K562 (cell line): ENCODE results near the gene S100A10. TPM values are rescaled to one million over a fixed set of nuclear protein-coding genes. Genes with fewer than 3 reads are reported as not detected.

Experiments used
- CEBPG ChIP-seq, 3 experiments: fragments of 200-800 bp in 1 of 3; sonication (Bioruptor generic) in 1 of 3; sonication (generic) in 1 of 3; formaldehyde crosslinking in 1 of 3; IDR thresholded peaks in 2 of 3; conservative IDR thresholded peaks in 1 of 3; 2 replicates each; pipeline versions ENCODE4 v1.6.1 to v1.8.0; 2016 to 2022; ENCODE audit warnings: missing compliant biosample characterization in 2 of 3, missing genetic modification characterization in 2 of 3, mild to moderate bottlenecking in 1 of 3, missing genetic modification reagents in 1 of 3
- CHD1 ChIP-seq: fragments of 200-600 bp; sonication (generic); IDR thresholded peaks from one replicate; pipeline ENCODE4 v1.6.1; 2012; ENCODE audit warnings: mild to moderate bottlenecking, moderate library complexity, low read length, inconsistent platforms
- EP400 ChIP-seq: fragments of 450-650 bp; IDR thresholded peaks from 2 replicates; pipeline ENCODE4 v1.6.1; 2017; ENCODE audit warnings: antibody characterized with exemption, mild to moderate bottlenecking, moderate library complexity
- GATAD2A ChIP-seq: fragments of 450-650 bp; IDR thresholded peaks from 2 replicates; pipeline ENCODE4 v1.6.1; 2017
- MYNN ChIP-seq, 2 experiments: sonication (generic); formaldehyde crosslinking in 1 of 2; IDR thresholded peaks; 2 replicates each; pipeline versions ENCODE4 v1.5.0 to v1.6.1; 2016 to 2020; ENCODE audit warnings: antibody characterized with exemption in 1 of 2, missing genetic modification reagents in 1 of 2
- POLR2A ChIP-seq: fragments of 450-650 bp; conservative IDR thresholded peaks from 2 replicates; pipeline ENCODE4 v1.6.1; 2016
- RFX1 ChIP-seq: fragments of 450-650 bp; IDR thresholded peaks from 2 replicates; pipeline ENCODE4 v1.6.1; 2016; ENCODE audit warnings: mild to moderate bottlenecking, moderate library complexity
- SIN3A ChIP-seq, 2 experiments: fragments of 150-350 bp in 1 of 2; IDR thresholded peaks; 2 replicates each; pipeline ENCODE4 v1.6.1; 2011 to 2016; ENCODE audit warnings: borderline replicate concordance in 2 of 2, low read depth in 2 of 2, low read length in 2 of 2, mild to moderate bottlenecking in 2 of 2, moderate library complexity in 2 of 2; ENCODE audit not compliant: control insufficient read depth in 1 of 2
- YY1 ChIP-seq, 3 experiments: IDR thresholded peaks; 2 replicates each; pipeline ENCODE4 v1.6.1; 2011; ENCODE audit warnings: low read length in 2 of 3, mild to moderate bottlenecking in 2 of 3, moderate library complexity in 2 of 3, borderline replicate concordance in 1 of 3, control low read depth in 1 of 3, low read depth in 1 of 3; ENCODE audit not compliant: insufficient read depth in 3 of 3, insufficient replicate concordance in 2 of 3, control insufficient read depth in 1 of 3, insufficient read length in 1 of 3; ENCODE audit errors: extremely low read depth in 1 of 3
- ZBTB17 ChIP-seq: fragments of 450-650 bp; formaldehyde crosslinking; IDR thresholded peaks from 2 replicates; pipeline ENCODE4 v1.4.0; 2020; ENCODE audit warnings: mild to moderate bottlenecking
- ZBTB7A ChIP-seq: IDR thresholded peaks from 2 replicates; pipeline ENCODE4 v1.6.1; 2011; ENCODE audit warnings: low read depth, mild to moderate bottlenecking, low read length, moderate library complexity, borderline replicate concordance; ENCODE audit not compliant: control insufficient read depth
- polyA plus RNA-seq, 8 experiments: library from polyadenylated mRNA; depleted of rRNA in 4 of 8; stranded (reverse) in 5 of 8; unstranded in 3 of 8; fragments of >200 nt; fragmentation: Nextera tagmentation in 2 of 8; fragmentation: Illumina TruSeq in 1 of 8; extraction: Ambion mirVana in 2 of 8; extraction: Trizol in 1 of 8; gene quantifications; 2 replicates each; pipeline versions ENCODE4 v1.2.1 to v1.2.3, GENCODE V29; 2011 to 2014; ENCODE audit warnings: inconsistent platforms in 1 of 8, missing spikeins in 1 of 8
- total RNA-seq, 7 experiments: library from RNA; depleted of rRNA in 6 of 7; stranded (reverse); fragments of >200 nt in 6 of 7; fragmentation: Illumina TruSeq in 2 of 7; extraction: Trizol in 2 of 7; gene quantifications; 2 replicates each; pipeline versions ENCODE4 v1.2.1 to v1.2.3, GENCODE V29; 2011 to 2021; ENCODE audit warnings: low replicate concordance in 1 of 7
- TF ChIP-seq, protein P1 (sequence below): sonication (generic); formaldehyde crosslinking; IDR thresholded peaks from 2 replicates; pipeline ENCODE4 v1.8.0; 2022; ENCODE audit warnings: mild to moderate bottlenecking, missing genetic modification reagents
- TF ChIP-seq, protein P2 (sequence below): IDR thresholded peaks from 3 replicates; pipeline ENCODE4 v1.6.1; 2011; ENCODE audit warnings: borderline replicate concordance, mild to moderate bottlenecking, moderate library complexity; ENCODE audit not compliant: insufficient read length; ENCODE audit errors: extremely low read depth
- TF ChIP-seq, protein P3 (sequence below): fragments of 250-450 bp; sonication (Bioruptor Pico); IDR thresholded peaks from 2 replicates; pipeline ENCODE4 v1.9.0; 2021; ENCODE audit warnings: mild to moderate bottlenecking, inconsistent platforms

Gene S100A10
- total and polyA plus RNA-seq, 9 of the 15 experiments (the other 6 are each of a cell fraction or from before 2014, with no cell fraction given) = 0.32 to 1.6 (median 0.50) TPM; not detected in 3

DNA sequence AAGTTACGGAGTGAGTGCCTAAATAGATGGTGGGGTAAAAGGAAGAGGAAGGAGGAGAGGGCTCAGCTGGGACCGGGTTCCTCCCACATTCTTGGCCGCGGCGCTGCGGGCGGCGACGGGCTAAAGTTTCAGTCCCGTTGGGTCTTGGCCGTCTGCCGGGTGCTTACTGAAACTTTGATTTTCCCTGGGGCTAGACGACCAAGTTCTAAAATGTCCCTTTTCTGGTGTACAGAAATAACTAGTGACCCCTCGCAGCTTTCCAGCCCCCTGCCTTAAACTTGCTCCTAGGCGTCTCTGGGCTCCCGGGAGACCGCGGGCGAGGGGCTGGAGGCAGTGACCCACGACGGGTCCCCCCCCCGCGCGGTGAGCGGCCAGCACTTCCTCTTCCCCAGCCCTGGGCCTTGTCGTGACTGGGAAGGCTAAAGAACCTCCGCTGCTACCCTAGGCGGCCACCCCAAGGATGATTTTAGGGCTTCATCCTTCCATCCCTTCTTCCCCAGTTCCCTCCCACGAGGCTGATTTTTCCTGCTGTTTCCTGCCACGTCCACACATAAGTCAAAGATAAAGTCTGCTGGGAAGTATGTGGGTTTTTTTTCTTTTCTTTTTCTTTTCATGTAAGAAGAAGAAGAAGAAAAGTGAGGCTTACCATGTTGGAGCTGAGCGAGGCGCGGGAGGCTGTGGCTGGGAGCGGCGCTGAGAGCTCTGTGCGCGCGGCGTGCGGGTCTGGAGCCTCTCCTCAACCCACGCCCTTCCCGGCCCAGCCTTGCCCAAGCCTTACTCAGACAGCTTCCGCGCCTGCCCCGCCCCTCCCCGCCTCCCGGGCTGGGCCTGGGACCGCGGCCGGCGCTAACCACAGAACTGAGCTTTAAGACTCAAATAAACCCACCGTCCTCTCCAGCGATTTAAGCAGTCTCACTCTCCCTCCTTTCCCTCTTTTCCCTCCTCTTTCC, 42.9 kb upstream of the S100A10 start, which contains the start of gene S100A11 (continued):
- TF ChIP-seq, protein P1, sequence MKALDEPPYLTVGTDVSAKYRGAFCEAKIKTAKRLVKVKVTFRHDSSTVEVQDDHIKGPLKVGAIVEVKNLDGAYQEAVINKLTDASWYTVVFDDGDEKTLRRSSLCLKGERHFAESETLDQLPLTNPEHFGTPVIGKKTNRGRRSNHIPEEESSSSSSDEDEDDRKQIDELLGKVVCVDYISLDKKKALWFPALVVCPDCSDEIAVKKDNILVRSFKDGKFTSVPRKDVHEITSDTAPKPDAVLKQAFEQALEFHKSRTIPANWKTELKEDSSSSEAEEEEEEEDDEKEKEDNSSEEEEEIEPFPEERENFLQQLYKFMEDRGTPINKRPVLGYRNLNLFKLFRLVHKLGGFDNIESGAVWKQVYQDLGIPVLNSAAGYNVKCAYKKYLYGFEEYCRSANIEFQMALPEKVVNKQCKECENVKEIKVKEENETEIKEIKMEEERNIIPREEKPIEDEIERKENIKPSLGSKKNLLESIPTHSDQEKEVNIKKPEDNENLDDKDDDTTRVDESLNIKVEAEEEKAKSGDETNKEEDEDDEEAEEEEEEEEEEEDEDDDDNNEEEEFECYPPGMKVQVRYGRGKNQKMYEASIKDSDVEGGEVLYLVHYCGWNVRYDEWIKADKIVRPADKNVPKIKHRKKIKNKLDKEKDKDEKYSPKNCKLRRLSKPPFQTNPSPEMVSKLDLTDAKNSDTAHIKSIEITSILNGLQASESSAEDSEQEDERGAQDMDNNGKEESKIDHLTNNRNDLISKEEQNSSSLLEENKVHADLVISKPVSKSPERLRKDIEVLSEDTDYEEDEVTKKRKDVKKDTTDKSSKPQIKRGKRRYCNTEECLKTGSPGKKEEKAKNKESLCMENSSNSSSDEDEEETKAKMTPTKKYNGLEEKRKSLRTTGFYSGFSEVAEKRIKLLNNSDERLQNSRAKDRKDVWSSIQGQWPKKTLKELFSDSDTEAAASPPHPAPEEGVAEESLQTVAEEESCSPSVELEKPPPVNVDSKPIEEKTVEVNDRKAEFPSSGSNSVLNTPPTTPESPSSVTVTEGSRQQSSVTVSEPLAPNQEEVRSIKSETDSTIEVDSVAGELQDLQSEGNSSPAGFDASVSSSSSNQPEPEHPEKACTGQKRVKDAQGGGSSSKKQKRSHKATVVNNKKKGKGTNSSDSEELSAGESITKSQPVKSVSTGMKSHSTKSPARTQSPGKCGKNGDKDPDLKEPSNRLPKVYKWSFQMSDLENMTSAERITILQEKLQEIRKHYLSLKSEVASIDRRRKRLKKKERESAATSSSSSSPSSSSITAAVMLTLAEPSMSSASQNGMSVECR (CRISPR knock-in tag) = peak; percentile 54
- TF ChIP-seq RFX1 = peak; percentile 50; the same call in 1 of the 2 replicates
- TF ChIP-seq GATAD2A = 0 out of 2 replicates have a peak, but pooled peaks have one; percentile 20
- peak; percentile 59 to 80; a peak in 2 of 4 replicates for TF ChIP-seq SIN3A (IDR thresholded peaks at IDR 0.05; ENCODE audit: borderline replicate concordance in 2 of 2, control insufficient read depth in 1 of 2, low read depth in 2 of 2, low read length in 2 of 2)
- peak; percentile 91 for TF ChIP-seq ZBTB7A
- no peak for TF ChIP-seq CEBPG (CRISPR knock-in tag; IDR thresholded peaks at IDR 0.05)
- peak in 1 of 2 experiments; percentile 33; a peak in 1 of 4 replicates for TF ChIP-seq CEBPG (tag; conservative IDR thresholded peaks at IDR 0.05 in 1 of 2, IDR thresholded peaks at IDR 0.05 in 1 of 2)
- TF ChIP-seq ZBTB17 = 0 out of 2 replicates have a peak, but pooled peaks have one; percentile 29
- TF ChIP-seq, protein P2, sequence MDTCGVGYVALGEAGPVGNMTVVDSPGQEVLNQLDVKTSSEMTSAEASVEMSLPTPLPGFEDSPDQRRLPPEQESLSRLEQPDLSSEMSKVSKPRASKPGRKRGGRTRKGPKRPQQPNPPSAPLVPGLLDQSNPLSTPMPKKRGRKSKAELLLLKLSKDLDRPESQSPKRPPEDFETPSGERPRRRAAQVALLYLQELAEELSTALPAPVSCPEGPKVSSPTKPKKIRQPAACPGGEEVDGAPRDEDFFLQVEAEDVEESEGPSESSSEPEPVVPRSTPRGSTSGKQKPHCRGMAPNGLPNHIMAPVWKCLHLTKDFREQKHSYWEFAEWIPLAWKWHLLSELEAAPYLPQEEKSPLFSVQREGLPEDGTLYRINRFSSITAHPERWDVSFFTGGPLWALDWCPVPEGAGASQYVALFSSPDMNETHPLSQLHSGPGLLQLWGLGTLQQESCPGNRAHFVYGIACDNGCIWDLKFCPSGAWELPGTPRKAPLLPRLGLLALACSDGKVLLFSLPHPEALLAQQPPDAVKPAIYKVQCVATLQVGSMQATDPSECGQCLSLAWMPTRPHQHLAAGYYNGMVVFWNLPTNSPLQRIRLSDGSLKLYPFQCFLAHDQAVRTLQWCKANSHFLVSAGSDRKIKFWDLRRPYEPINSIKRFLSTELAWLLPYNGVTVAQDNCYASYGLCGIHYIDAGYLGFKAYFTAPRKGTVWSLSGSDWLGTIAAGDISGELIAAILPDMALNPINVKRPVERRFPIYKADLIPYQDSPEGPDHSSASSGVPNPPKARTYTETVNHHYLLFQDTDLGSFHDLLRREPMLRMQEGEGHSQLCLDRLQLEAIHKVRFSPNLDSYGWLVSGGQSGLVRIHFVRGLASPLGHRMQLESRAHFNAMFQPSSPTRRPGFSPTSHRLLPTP = no peak
- peak; percentile 62 for TF ChIP-seq CHD1
- TF ChIP-seq, protein P3, sequence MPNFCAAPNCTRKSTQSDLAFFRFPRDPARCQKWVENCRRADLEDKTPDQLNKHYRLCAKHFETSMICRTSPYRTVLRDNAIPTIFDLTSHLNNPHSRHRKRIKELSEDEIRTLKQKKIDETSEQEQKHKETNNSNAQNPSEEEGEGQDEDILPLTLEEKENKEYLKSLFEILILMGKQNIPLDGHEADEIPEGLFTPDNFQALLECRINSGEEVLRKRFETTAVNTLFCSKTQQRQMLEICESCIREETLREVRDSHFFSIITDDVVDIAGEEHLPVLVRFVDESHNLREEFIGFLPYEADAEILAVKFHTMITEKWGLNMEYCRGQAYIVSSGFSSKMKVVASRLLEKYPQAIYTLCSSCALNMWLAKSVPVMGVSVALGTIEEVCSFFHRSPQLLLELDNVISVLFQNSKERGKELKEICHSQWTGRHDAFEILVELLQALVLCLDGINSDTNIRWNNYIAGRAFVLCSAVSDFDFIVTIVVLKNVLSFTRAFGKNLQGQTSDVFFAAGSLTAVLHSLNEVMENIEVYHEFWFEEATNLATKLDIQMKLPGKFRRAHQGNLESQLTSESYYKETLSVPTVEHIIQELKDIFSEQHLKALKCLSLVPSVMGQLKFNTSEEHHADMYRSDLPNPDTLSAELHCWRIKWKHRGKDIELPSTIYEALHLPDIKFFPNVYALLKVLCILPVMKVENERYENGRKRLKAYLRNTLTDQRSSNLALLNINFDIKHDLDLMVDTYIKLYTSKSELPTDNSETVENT (CRISPR knock-in tag) = peak; percentile 79
- peak; percentile 92 for TF ChIP-seq POLR2A
- TF ChIP-seq MYNN (IDR thresholded peaks at IDR 0.05) = 0 out of 2 replicates have a peak, but pooled peaks have one; percentile 33
- TF ChIP-seq MYNN (CRISPR knock-in tag; IDR thresholded peaks at IDR 0.05) = no peak
- TF ChIP-seq EP400 = peak; percentile 75
- peak in 2 of 3 experiments; percentile 16 to 65 for TF ChIP-seq YY1 (IDR thresholded peaks at IDR 0.05; ENCODE audit: borderline replicate concordance in 1 of 3, control insufficient read depth in 1 of 3, extremely low read depth in 1 of 3, insufficient read depth in 3 of 3, insufficient read length in 1 of 3, insufficient replicate concordance in 2 of 3, low read depth in 1 of 3, low read length in 2 of 3)
